ENCODE data around the gene CD40LG. TPM values are rescaled to one million over a fixed set of nuclear protein-coding genes. Genes with fewer than 3 reads are reported as not detected.

The CD40LG gene
- under 1 TPM in 3 of 4 donors, not detected in 1; 0.34 to 0.97 (median 0.45) TPM for polyA plus RNA-seq
- long read RNA-seq, donor 1, result 0 reads
- long read RNA-seq, donor 2, result 0 reads
- long read RNA-seq, donor 3, result 0 reads
- long read RNA-seq, donor 4, result 0 reads
- long read RNA-seq, donor 5, result 0 reads
- long read RNA-seq, donor 6, partial matches to known transcripts, result 0 of 1 reads
- long read RNA-seq, donor 6, other reads (novel, unspliced or antisense), result 0 of 1 reads
- long read RNA-seq, donor 7, result 0 reads
- long read RNA-seq, donor 8, result 0 reads
- long read RNA-seq, donor 9, result 0 reads
- long read RNA-seq, donor 10, partial matches to known transcripts, result 0 of 1 reads
- long read RNA-seq, donor 10, other reads (novel, unspliced or antisense), result 0 of 1 reads

- no peaks in the 10 kb centered on the region for H3K27me3 ChIP-seq (ENCODE audit: control insufficient read depth in 3 of 3, insufficient read depth in 3 of 3, low read length in 3 of 3)
- no peaks in the 10 kb centered on the region for H3K9me3 ChIP-seq (ENCODE audit: control insufficient read depth in 2 of 2, insufficient read depth in 1 of 2, low read depth in 1 of 2, low read length in 1 of 2)
- WGBS, 3 donors, result 81 to 84% (median 83%) methylated on average over 10 of the region's 10 CpGs
- no peaks in the 10 kb centered on the region for H3K4me1 ChIP-seq (ENCODE audit: control insufficient read depth in 3 of 3, insufficient read depth in 2 of 3, low read depth in 1 of 3, low read length in 2 of 3)
- no peak within 1 kb of the TSS for H3K4me3 ChIP-seq (ENCODE audit: low read depth in 1 of 3, low read length in 3 of 3)
- DNase-seq, result no peak
- FAIRE-seq, result no peak
- H3K27ac ChIP-seq (ENCODE audit: low read depth in 1 of 3, low read length in 2 of 3), result peak within 1 kb of the TSS in 1 of 3 donors; percentile 49
- H3K36me3 ChIP-seq (ENCODE audit: control insufficient read depth in 3 of 3, insufficient read depth in 2 of 3, low read depth in 1 of 3, low read length in 3 of 3), result no peaks in the 10 kb centered on the region
Measured at GRCh38 chrX:136647677-136648360, at the start of gene CD40LG. TSS of gene CD40LG (plus strand) at chrX:136648158. CDS start at chrX:136648249, 91 bp downstream.

GRCh38 chrX:136598631-136599030, 49.3 kb upstream of the CD40LG start:
- 38 to 66% (median 47%) methylated on average over 8 of the region's 8 CpGs for WGBS, 3 donors
- FAIRE-seq, result no peak
- no peaks in the 10 kb centered on the region for H3K36me3 ChIP-seq (ENCODE audit: control insufficient read depth in 3 of 3, insufficient read depth in 2 of 3, low read depth in 1 of 3, low read length in 3 of 3)
- H3K9me3 ChIP-seq (ENCODE audit: control insufficient read depth in 2 of 2, insufficient read depth in 1 of 2, low read depth in 1 of 2, low read length in 1 of 2), result no peaks in the 10 kb centered on the region
- no peaks in the 10 kb centered on the region for H3K27me3 ChIP-seq (ENCODE audit: control insufficient read depth in 3 of 3, insufficient read depth in 3 of 3, low read length in 3 of 3)
- no peak for DNase-seq
- no peaks in the 10 kb centered on the region for H3K4me1 ChIP-seq (ENCODE audit: control insufficient read depth in 3 of 3, insufficient read depth in 2 of 3, low read depth in 1 of 3, low read length in 2 of 3)
- no peak overlapping the region for H3K4me3 ChIP-seq (ENCODE audit: low read depth in 1 of 3, low read length in 3 of 3)
- no peak overlapping the region for H3K27ac ChIP-seq (ENCODE audit: low read depth in 1 of 3, low read length in 2 of 3)

- no peak overlapping the region for H3K27ac ChIP-seq (ENCODE audit: low read depth in 1 of 3, low read length in 2 of 3)
- H3K27me3 ChIP-seq (ENCODE audit: control insufficient read depth in 3 of 3, insufficient read depth in 3 of 3, low read length in 3 of 3), result no peaks in the 10 kb centered on the region
- no peaks in the 10 kb centered on the region for H3K4me1 ChIP-seq (ENCODE audit: control insufficient read depth in 3 of 3, insufficient read depth in 2 of 3, low read depth in 1 of 3, low read length in 2 of 3)
- no peaks in the 10 kb centered on the region for H3K9me3 ChIP-seq (ENCODE audit: control insufficient read depth in 2 of 2, insufficient read depth in 1 of 2, low read depth in 1 of 2, low read length in 1 of 2)
- no peaks in the 10 kb centered on the region for H3K36me3 ChIP-seq (ENCODE audit: control insufficient read depth in 3 of 3, insufficient read depth in 2 of 3, low read depth in 1 of 3, low read length in 3 of 3)
- FAIRE-seq, result no peak
- DNase-seq, result no peak
- 29 to 72% (median 60%) methylated on average over 1 of the region's 1 CpG for WGBS, 3 donors
- no peak overlapping the region for H3K4me3 ChIP-seq (ENCODE audit: low read depth in 1 of 3, low read length in 3 of 3)
Measured at GRCh38 chrX:136600059-136600458, 47.9 kb upstream of the CD40LG start.

- FAIRE-seq (no peak), DNase-seq (no peak)
- no peaks in the 10 kb centered on the region for H3K27me3 ChIP-seq (ENCODE audit: control insufficient read depth in 3 of 3, insufficient read depth in 3 of 3, low read length in 3 of 3)
- H3K4me3 ChIP-seq (ENCODE audit: low read depth in 1 of 3, low read length in 3 of 3), result no peak overlapping the region
- no peaks in the 10 kb centered on the region for H3K9me3 ChIP-seq (ENCODE audit: control insufficient read depth in 2 of 2, insufficient read depth in 1 of 2, low read depth in 1 of 2, low read length in 1 of 2)
- H3K27ac ChIP-seq (ENCODE audit: low read depth in 1 of 3, low read length in 2 of 3), result no peak overlapping the region
- 51 to 63% (median 53%) methylated on average over 3 of the region's 3 CpGs for WGBS, 3 donors
- H3K36me3 ChIP-seq (ENCODE audit: control insufficient read depth in 3 of 3, insufficient read depth in 2 of 3, low read depth in 1 of 3, low read length in 3 of 3), result no peaks in the 10 kb centered on the region
- no peaks in the 10 kb centered on the region for H3K4me1 ChIP-seq (ENCODE audit: control insufficient read depth in 3 of 3, insufficient read depth in 2 of 3, low read depth in 1 of 3, low read length in 2 of 3)
Measured at GRCh38 chrX:136607236-136607635, 40.7 kb upstream of the CD40LG start.

- Histone ChIP-seq H3K9me3 (ENCODE audit: control insufficient read depth in 2 of 2, insufficient read depth in 1 of 2, low read depth in 1 of 2, low read length in 1 of 2) (no peaks in the 10 kb centered on the region), H3K36me3 (ENCODE audit: control insufficient read depth in 3 of 3, insufficient read depth in 2 of 3, low read depth in 1 of 3, low read length in 3 of 3) (no peaks in the 10 kb centered on the region), H3K27me3 (ENCODE audit: control insufficient read depth in 3 of 3, insufficient read depth in 3 of 3, low read length in 3 of 3) (no peaks in the 10 kb centered on the region), H3K27ac (ENCODE audit: low read depth in 1 of 3, low read length in 2 of 3) (no peak overlapping the region), H3K4me1 (ENCODE audit: control insufficient read depth in 3 of 3, insufficient read depth in 2 of 3, low read depth in 1 of 3, low read length in 2 of 3) (no peaks in the 10 kb centered on the region), H3K4me3 (ENCODE audit: low read depth in 1 of 3, low read length in 3 of 3) (no peak overlapping the region)
- FAIRE-seq (peak; percentile 30), DNase-seq (peak in 1 of 2 donors; percentile 56)
- WGBS, 3 donors, result 22 to 39% (median 37%) methylated on average over 10 of the region's 10 CpGs
Measured at GRCh38 chrX:136608295-136608933, 39.5 kb upstream of the CD40LG start.

GRCh38 chrX:136616987-136617685, 30.8 kb upstream of the CD40LG start:
- 66 to 80% (median 76%) methylated on average over 6 of the region's 6 CpGs for WGBS, 3 donors
- Histone ChIP-seq H3K9me3 (ENCODE audit: control insufficient read depth in 2 of 2, insufficient read depth in 1 of 2, low read depth in 1 of 2, low read length in 1 of 2) (no peaks in the 10 kb centered on the region), H3K4me3 (ENCODE audit: low read depth in 1 of 3, low read length in 3 of 3) (no peak overlapping the region), H3K27me3 (ENCODE audit: control insufficient read depth in 3 of 3, insufficient read depth in 3 of 3, low read length in 3 of 3) (peaks cover 0 to 3% (median 0%) of the 10 kb centered on the region in 3 donors), H3K4me1 (ENCODE audit: control insufficient read depth in 3 of 3, insufficient read depth in 2 of 3, low read depth in 1 of 3, low read length in 2 of 3) (no peaks in the 10 kb centered on the region), H3K36me3 (ENCODE audit: control insufficient read depth in 3 of 3, insufficient read depth in 2 of 3, low read depth in 1 of 3, low read length in 3 of 3) (no peaks in the 10 kb centered on the region), H3K27ac (ENCODE audit: low read depth in 1 of 3, low read length in 2 of 3) (no peak overlapping the region)
- DNase-seq, result no peak
- no peak for FAIRE-seq

- DNase-seq (no peak), FAIRE-seq (no peak)
- Histone ChIP-seq H3K4me3 (ENCODE audit: low read depth in 1 of 3, low read length in 3 of 3) (no peak overlapping the region), H3K36me3 (ENCODE audit: control insufficient read depth in 3 of 3, insufficient read depth in 2 of 3, low read depth in 1 of 3, low read length in 3 of 3) (no peaks in the 10 kb centered on the region), H3K4me1 (ENCODE audit: control insufficient read depth in 3 of 3, insufficient read depth in 2 of 3, low read depth in 1 of 3, low read length in 2 of 3) (no peaks in the 10 kb centered on the region), H3K27me3 (ENCODE audit: control insufficient read depth in 3 of 3, insufficient read depth in 3 of 3, low read length in 3 of 3) (peaks cover 0 to 3% (median 0%) of the 10 kb centered on the region in 3 donors), H3K27ac (ENCODE audit: low read depth in 1 of 3, low read length in 2 of 3) (no peak overlapping the region), H3K9me3 (ENCODE audit: control insufficient read depth in 2 of 2, insufficient read depth in 1 of 2, low read depth in 1 of 2, low read length in 1 of 2) (no peaks in the 10 kb centered on the region)
- WGBS, 3 donors, result 70 to 85% (median 78%) methylated on average over 14 of the region's 14 CpGs
Measured at GRCh38 chrX:136619899-136620505, 28.0 kb upstream of the CD40LG start.

- peaks cover 0 to 3% (median 0%) of the 10 kb centered on the region in 3 donors for H3K27me3 ChIP-seq (ENCODE audit: control insufficient read depth in 3 of 3, insufficient read depth in 3 of 3, low read length in 3 of 3)
- H3K9me3 ChIP-seq (ENCODE audit: control insufficient read depth in 2 of 2, insufficient read depth in 1 of 2, low read depth in 1 of 2, low read length in 1 of 2), result no peaks in the 10 kb centered on the region
- H3K36me3 ChIP-seq (ENCODE audit: control insufficient read depth in 3 of 3, insufficient read depth in 2 of 3, low read depth in 1 of 3, low read length in 3 of 3), result no peaks in the 10 kb centered on the region
- no peak for DNase-seq
- no peak for FAIRE-seq
- H3K4me3 ChIP-seq (ENCODE audit: low read depth in 1 of 3, low read length in 3 of 3), result no peak overlapping the region
- H3K4me1 ChIP-seq (ENCODE audit: control insufficient read depth in 3 of 3, insufficient read depth in 2 of 3, low read depth in 1 of 3, low read length in 2 of 3), result no peaks in the 10 kb centered on the region
- H3K27ac ChIP-seq (ENCODE audit: low read depth in 1 of 3, low read length in 2 of 3), result no peak overlapping the region
Measured at GRCh38 chrX:136620780-136621179, 27.2 kb upstream of the CD40LG start.

All from small intestine (tissue), 16 donors.